Small intestine (tissue), 7 donors: Measurements from ENCODE around the gene ZNF554. TPM values are rescaled to one million over a fixed set of nuclear protein-coding genes. Genes with fewer than 3 reads are reported as not detected.

Experiments
- DNase-seq, 2 donors: peaks; one replicate each; pipeline versions ENCODE4 v3.0.0 to v3.0.0-alpha.2; 2013
- FAIRE-seq: peaks from 2 replicates; lab custom pipeline; 2012; peaks lifted over from hg19 to GRCh38; lab: Jason Lieb, UNC
- H3K27ac ChIP-seq, 3 donors: one replicate each; pipeline ENCODE4 v1.5.1; 2013; ENCODE audit warnings: low read length in 2 of 3, mild to moderate bottlenecking in 2 of 3, control low read depth in 1 of 3, inconsistent platforms in 1 of 3, low read depth in 1 of 3, moderate library complexity in 1 of 3
- H3K27me3 ChIP-seq, 3 donors: one replicate each; pipeline ENCODE4 v1.6.1; 2013; ENCODE audit warnings: low read length in 3 of 3, inconsistent platforms in 1 of 3; ENCODE audit not compliant: control insufficient read depth in 3 of 3, insufficient read depth in 3 of 3
- H3K36me3 ChIP-seq, 3 donors: one replicate each; pipeline ENCODE4 v1.6.1; 2013; ENCODE audit warnings: low read length in 3 of 3, inconsistent platforms in 1 of 3, low read depth in 1 of 3, mild to moderate bottlenecking in 1 of 3, moderate library complexity in 1 of 3; ENCODE audit not compliant: control insufficient read depth in 3 of 3, insufficient read depth in 2 of 3
- H3K4me1 ChIP-seq, 3 donors: one replicate each; pipeline ENCODE4 v1.6.1; 2013; ENCODE audit warnings: low read length in 2 of 3, inconsistent platforms in 1 of 3, low read depth in 1 of 3, mild to moderate bottlenecking in 1 of 3, moderate library complexity in 1 of 3; ENCODE audit not compliant: control insufficient read depth in 3 of 3, insufficient read depth in 2 of 3
- H3K4me3 ChIP-seq, 3 donors: one replicate each; pipeline ENCODE4 v1.5.1; 2013; ENCODE audit warnings: low read length in 3 of 3, control low read depth in 1 of 3, inconsistent platforms in 1 of 3, low read depth in 1 of 3, mild to moderate bottlenecking in 1 of 3, moderate library complexity in 1 of 3
- H3K9me3 ChIP-seq, 2 donors: one replicate each; pipeline ENCODE4 v1.6.1; 2013; ENCODE audit warnings: low read depth in 1 of 2, low read length in 1 of 2; ENCODE audit not compliant: control insufficient read depth in 2 of 2, insufficient read depth in 1 of 2
- WGBS, 3 donors: extraction: QIAGEN DNeasy Blood & Tissue Kit; methylation state at CpG; one replicate each; pipeline ENCODE4 v1.1.7; 2013; 5-methylcytosine and 5-hydroxymethylcytosine counted together
- polyA plus RNA-seq, 4 donors: library from polyadenylated mRNA; stranded (reverse) in 3 of 4; unstranded in 1 of 4; fragments of 200-250 nt in 3 of 4; fragments of 120-200 nt in 1 of 4; gene quantifications; one replicate each; pipeline versions ENCODE4 v1.2.1 to v1.2.3, GENCODE V29; 2013
- donor health status: healthy with polysubstance abuse.
- donor health status: control.
- donor health status: control.
- donor health status: Bipolar disorder and iron deficiency.
- donor health status: healthy.

ZNF554 gene
- polyA plus RNA-seq, 4 donors, result 2.0 to 6.7 (median 4.5) TPM

- WGBS, 3 donors, result 94 to 98% (median 96%) methylated on average over 12 of the region's 12 CpGs
- Histone ChIP-seq H3K9me3 (no peaks in the 10 kb centered on the region), H3K27me3 (no peaks in the 10 kb centered on the region), H3K36me3 (peaks cover 0 to 92% (median 1%) of the 10 kb centered on the region in 3 donors), H3K27ac (no peak overlapping the region), H3K4me1 (no peaks in the 10 kb centered on the region), H3K4me3 (no peak overlapping the region)
- FAIRE-seq, result no peak
- DNase-seq, result no peak
These were observed 26.1 kb upstream of the ZNF554 start for GRCh38 chr19:2793577-2793976.

- 92 to 93% (median 92%) methylated on average over 25 to 27 of the region's 27 CpGs for WGBS, 3 donors
- no peak overlapping the region for H3K4me3 ChIP-seq
- no peak for DNase-seq
- H3K27ac ChIP-seq, result no peak overlapping the region
- H3K9me3 ChIP-seq, result no peaks in the 10 kb centered on the region
- FAIRE-seq, result no peak
- H3K4me1 ChIP-seq, result no peaks in the 10 kb centered on the region
- H3K36me3 ChIP-seq, result peaks cover 4 to 97% (median 9%) of the 10 kb centered on the region in 3 donors
- H3K27me3 ChIP-seq, result no peaks in the 10 kb centered on the region
These were observed 23.6 kb upstream of the ZNF554 start for GRCh38 chr19:2795827-2796658.

- no peaks in the 10 kb centered on the region for H3K9me3 ChIP-seq
- DNase-seq (no peak), FAIRE-seq (no peak)
- H3K36me3 ChIP-seq, result peaks cover 4 to 97% (median 9%) of the 10 kb centered on the region in 3 donors
- no peak overlapping the region for H3K4me3 ChIP-seq
- H3K27ac ChIP-seq, result no peak overlapping the region
- H3K27me3 ChIP-seq, result no peaks in the 10 kb centered on the region
- no peaks in the 10 kb centered on the region for H3K4me1 ChIP-seq
- 95 to 96% (median 96%) methylated on average over 23 of the region's 23 CpGs for WGBS, 3 donors
These were observed 22.9 kb upstream of the ZNF554 start for GRCh38 chr19:2796659-2797266.

DNA sequence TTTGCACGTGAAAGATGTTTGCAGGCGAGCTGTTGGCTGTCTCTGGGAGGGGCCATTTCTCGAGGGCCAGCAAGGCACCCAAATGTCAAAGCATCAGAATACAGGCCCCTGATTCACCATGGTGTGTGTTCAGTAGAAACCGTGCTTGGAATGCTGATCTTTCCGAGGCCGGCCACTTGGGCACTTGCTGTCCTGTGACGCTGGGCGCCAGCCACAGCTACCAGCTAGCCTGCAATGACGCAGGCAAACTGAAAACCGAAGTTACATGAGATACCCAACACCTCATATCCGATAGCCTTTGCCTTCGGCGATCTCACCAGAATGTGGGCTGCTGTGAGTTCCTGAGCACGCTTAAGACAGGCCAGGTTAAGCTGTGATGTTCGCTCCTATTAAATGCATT is 22.4 kb upstream of the ZNF554 start:
- Histone ChIP-seq H3K9me3 (no peaks in the 10 kb centered on the region), H3K36me3 (peaks cover 4 to 94% (median 9%) of the 10 kb centered on the region in 3 donors), H3K4me1 (no peaks in the 10 kb centered on the region), H3K4me3 (no peak overlapping the region), H3K27me3 (no peaks in the 10 kb centered on the region), H3K27ac (no peak overlapping the region)
- no peak for FAIRE-seq
- WGBS, 3 donors, result 95 to 98% (median 97%) methylated on average over 15 of the region's 15 CpGs
- no peak for DNase-seq

GRCh38 chr19:2798158-2798685 is 21.4 kb upstream of the ZNF554 start:
- H3K36me3 ChIP-seq, result peaks cover 4 to 96% (median 11%) of the 10 kb centered on the region in 3 donors
- 96 to 98% (median 96%) methylated on average over 15 to 16 of the region's 16 CpGs for WGBS, 3 donors
- no peaks in the 10 kb centered on the region for H3K9me3 ChIP-seq
- H3K4me1 ChIP-seq, result no peaks in the 10 kb centered on the region
- H3K4me3 ChIP-seq, result no peak overlapping the region
- H3K27me3 ChIP-seq, result no peaks in the 10 kb centered on the region
- no peak for FAIRE-seq
- no peak overlapping the region for H3K27ac ChIP-seq
- no peak for DNase-seq

DNA sequence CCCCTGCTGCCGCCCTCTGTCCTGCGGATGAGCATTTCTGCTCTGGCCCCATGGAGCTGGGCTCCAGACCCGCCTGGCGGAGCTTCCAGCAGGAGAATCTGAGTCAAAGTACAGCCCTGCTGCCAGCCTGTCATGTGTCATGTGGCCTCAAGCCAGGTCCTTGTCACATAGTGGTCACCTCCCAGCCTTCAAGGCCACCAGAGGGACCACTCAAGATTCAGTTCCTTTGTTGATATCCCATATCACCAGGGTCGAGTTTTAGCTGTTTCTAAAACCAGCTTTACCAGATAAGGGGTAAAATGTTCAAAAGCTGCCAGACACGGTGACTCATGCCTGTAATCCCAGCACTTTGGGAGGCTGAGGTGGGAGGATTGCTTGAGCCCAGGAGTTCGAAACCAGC is 20.9 kb upstream of the ZNF554 start:
- FAIRE-seq, result no peak
- WGBS, 3 donors, result 82 to 87% (median 85%) methylated on average over 7 of the region's 7 CpGs

GRCh38 chr19:2799273-2800020 is 20.2 kb upstream of the ZNF554 start:
- no peak overlapping the region for H3K27ac ChIP-seq
- 94 to 96% (median 95%) methylated on average over 41 of the region's 41 CpGs for WGBS, 3 donors
- no peak for DNase-seq
- no peak for FAIRE-seq
- no peaks in the 10 kb centered on the region for H3K4me1 ChIP-seq
- H3K27me3 ChIP-seq, result no peaks in the 10 kb centered on the region
- H3K9me3 ChIP-seq, result no peaks in the 10 kb centered on the region
- H3K36me3 ChIP-seq, result peaks cover 4 to 97% (median 11%) of the 10 kb centered on the region in 3 donors
- no peak overlapping the region for H3K4me3 ChIP-seq

More for the DNA sequence above, 20.9 kb upstream of the ZNF554 start:
- no peaks in the 10 kb centered on the region for H3K27me3 ChIP-seq
- DNase-seq, result no peak
- peaks cover 4 to 97% (median 11%) of the 10 kb centered on the region in 3 donors for H3K36me3 ChIP-seq
- H3K27ac ChIP-seq, result no peak overlapping the region
- H3K4me3 ChIP-seq, result no peak overlapping the region
- H3K4me1 ChIP-seq, result no peaks in the 10 kb centered on the region
- H3K9me3 ChIP-seq, result no peaks in the 10 kb centered on the region

GRCh38 chr19:2800506-2800905 is 19.2 kb upstream of the ZNF554 start:
- 94 to 95% (median 95%) methylated on average over 22 of the region's 22 CpGs for WGBS, 3 donors
- Histone ChIP-seq H3K36me3 (peaks cover 4 to 97% (median 15%) of the 10 kb centered on the region in 3 donors), H3K9me3 (no peaks in the 10 kb centered on the region), H3K4me3 (no peak overlapping the region), H3K4me1 (no peaks in the 10 kb centered on the region), H3K27ac (no peak overlapping the region), H3K27me3 (no peaks in the 10 kb centered on the region)
- no peak for DNase-seq
- FAIRE-seq, result no peak
